ENCODE data around the gene GPR150.
"Not testable (repeated sequence)": the region's sequence is repeated elsewhere in the genome, so short reads cannot be mapped to it uniquely, and the experiment has no call there.

GPR150 gene

GRCh38 chr5:95624368-95624767 is 4.5 kb downstream of the GPR150 start:
- DNase-seq, result no peak

- no peak for DNase-seq
Observed at GRCh38 chr5:95626701-95627100, 6.8 kb downstream of the GPR150 start.

- no peak for DNase-seq
Observed at GRCh38 chr5:95627971-95628810, 8.3 kb downstream of the GPR150 start.

- DNase-seq, result no peak
Observed at GRCh38 chr5:95628933-95629332, 9.0 kb downstream of the GPR150 start.

DNA sequence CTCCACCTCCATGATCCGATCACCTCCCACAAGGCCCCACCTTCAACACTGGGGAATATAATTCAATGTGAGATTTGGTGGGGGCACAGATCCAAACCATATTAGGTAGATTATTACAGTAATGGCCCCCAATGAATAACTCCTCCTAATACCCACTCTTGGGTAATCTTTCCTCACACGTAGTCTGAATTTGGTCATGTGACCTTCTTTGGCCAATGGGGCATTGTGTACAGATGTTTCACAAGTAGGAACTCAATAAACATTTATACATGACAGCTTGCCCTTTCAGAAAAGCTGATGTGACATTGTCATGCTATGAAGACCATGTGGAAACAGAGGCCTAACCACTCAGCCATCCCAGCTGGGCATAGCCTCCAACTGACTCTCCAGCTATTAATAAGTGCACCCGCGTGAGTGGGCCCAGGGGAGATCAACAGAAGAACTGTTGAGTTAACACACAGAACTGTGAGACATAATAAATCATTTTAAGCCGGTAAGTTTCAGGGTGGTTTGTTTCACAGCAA is 10.6 kb downstream of the GPR150 start:
- no peak for DNase-seq

GRCh38 chr5:95631255-95631958 is 11.5 kb downstream of the GPR150 start:
- DNase-seq, result no peak

DNA sequence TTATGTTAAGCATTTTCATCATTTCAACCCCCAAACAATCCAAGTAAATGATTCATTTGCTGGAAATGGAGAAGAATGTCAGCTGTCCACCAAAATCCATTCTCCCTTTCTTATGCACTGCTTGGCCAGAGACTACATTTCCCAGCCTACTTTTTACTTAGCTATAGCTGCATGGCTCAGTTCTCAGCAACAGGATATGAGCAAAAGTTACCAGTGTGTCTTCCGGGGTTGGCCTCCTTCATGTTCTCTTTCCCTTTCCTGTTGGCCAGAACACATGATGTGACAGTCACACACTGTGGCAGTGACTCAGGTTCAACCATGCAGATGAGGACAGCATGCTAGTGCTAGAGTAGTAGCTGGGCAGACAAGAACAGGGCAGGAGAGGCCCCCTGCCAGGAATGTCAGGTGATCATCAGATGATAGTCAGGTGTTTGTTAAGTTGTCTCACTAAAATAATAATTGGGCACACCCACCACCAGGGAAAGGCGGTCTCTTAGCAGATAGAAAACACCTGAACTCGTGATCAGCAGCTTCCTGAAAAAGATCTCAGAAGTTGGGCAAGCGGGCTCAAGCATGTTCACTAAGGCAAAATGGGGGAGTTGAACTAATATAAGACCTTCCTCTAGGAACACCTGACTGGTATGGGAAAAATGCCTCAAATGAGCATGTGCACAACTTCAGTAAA is 12.2 kb downstream of the GPR150 start:
- no peak for DNase-seq

GRCh38 chr5:95632942-95633341 is 13.1 kb downstream of the GPR150 start:
- DNase-seq, result not testable (repeated sequence)

DNA sequence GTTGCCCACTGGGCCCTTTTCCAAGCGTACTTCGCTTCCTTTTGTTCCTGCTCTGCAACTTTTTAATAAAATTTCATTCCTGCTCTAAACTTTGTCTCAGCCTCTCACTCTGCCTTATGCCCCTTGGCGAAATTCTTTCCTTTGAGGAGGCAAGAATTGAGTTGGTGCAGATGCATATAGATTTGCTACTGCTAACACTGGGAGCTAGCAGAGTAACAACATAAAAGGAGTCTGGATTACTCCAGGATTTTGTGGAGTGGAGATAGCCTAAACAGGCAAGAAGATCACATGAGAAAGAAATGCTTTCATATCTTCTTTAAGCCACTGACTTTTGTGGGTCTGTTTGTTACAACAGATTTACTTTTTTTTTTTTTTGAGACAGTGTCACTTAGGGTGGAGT is 13.8 kb downstream of the GPR150 start:
- DNase-seq, result no peak

DNA sequence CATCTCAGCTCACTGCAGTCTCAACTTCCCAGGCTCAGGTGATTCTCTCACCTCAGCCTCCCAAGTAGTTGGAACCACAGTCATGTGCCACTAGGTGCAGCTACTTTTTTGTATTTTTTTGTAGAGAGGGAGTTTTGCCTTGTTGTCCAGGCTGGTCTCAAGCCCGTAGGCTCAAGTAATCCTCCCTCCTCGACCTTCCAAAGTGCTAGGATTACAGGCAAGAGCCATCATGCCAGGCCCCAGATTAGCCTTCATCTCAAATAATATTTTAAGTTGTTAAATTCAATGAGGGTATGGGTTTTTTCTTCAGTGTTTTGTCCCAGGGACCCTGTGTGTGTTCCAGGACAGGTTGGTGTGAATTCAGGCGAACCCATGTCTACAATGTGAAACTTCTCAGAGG is 14.2 kb downstream of the GPR150 start:
- DNase-seq, result no peak

- DNase-seq, result no peak
Observed at GRCh38 chr5:95638632-95639031, 18.7 kb downstream of the GPR150 start.

DNA sequence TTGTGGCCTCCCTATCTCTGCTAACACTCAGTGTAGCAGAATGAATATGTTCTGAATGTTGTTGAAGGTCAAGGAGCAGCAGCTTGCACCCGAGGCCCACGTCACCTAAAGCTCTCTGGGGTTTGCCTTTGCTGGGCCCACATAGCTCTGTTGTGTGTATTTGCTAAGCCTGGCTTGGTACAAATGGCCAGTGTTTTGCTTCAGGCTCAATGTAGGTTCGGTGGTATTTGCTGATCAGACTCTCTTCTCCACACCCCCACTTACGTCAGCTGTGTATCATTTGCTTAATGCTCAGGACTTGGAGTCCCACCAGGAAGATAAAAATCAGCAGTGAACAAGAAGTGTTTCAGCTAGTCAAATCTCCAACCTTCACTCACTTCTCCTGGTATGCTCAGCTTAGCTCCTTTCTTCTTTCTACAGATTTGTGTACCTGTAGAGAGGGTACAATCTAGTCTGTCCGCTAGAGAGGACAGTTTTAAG is 21.9 kb downstream of the GPR150 start:
- no peak for DNase-seq

- no peak for DNase-seq
Observed at GRCh38 chr5:95643152-95643551, 23.3 kb downstream of the GPR150 start.

DNA sequence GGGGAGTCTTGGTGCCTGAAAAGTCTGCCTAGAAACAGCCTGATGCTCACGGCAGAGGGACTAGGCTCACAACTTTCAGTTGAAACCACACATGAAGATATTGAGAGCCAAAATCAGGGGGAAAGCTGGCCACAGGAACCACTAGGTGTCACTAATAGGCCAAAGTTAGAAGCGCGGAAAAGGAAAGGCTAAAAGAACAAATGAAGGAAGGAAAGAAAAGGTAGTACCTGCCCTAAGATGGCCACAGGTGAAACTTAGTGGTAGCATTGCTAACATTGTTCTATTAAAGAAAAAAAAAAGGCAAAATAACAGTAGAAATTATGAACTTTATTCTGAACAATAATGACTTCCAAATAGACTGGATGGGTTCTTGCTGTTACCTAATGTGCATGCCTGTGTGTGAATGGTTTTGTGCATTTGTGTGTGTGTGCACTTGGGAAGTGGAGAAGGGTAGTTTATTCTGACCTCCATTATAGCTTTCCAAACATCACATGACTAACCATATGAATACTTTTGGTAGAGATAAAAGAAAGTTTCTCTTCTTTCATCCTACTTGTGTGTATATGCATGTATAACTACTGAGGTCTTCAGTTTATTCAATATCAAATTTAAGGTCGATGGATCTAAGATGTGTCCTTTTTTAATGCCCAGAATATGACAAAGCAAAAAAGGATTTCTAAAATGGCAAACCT is 24.6 kb downstream of the GPR150 start:
- DNase-seq, result peak; percentile 59

- DNase-seq, result not testable (repeated sequence)
Observed at GRCh38 chr5:95646226-95646568, 26.3 kb downstream of the GPR150 start.

DNA sequence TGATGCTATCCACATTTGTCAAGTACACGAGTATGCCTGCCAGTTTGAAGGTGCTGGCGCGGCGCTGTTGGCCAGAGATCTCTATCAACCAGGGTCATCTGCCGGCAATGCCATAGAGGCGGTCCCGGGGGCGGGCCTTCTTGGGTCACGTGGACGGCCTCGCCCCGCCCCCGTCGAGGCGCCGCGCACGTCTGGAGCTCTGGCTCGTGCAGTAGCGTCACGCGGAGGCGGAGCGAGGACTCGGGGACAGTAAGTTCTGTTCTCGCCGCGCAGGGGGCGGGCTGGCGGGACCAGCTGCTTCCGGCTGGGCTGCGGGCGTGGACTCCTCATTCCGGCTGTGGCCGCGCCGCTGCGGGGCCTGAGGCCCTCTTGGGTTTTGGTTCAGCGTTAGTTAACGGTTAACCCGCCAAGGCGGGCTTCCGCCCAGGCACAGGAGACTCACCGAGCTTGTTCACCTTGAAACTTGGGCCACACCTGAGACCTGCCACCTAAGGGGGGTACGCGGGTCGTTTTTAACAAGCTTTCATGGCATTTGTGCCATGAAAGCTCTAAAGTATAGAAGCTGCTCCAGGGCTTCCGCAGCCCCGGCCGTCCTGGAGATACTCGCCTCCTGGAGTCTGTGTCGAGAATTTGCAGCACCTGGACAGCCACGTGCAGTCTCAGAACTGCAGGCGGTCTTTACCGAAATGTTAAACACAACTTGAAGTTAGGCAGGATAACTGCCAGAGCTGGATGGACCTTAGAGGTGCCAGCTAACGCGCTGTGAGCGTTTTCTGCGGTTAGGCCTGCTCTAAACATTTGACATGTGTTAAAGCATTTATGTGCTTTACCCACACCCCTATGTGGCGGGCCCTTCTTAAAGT is 26.9 kb downstream of the GPR150 start, which contains the start of gene RFESD:
RFESD (plus strand) TSS at position 209 of the 863 bp plus-strand sequence. CDS start 5,495 bp downstream, outside the sequence.
- DNase-seq, result peak; percentile 66

GRCh38 chr5:95647886-95648860 is 28.3 kb downstream of the GPR150 start:
- no peak for DNase-seq

DNA sequence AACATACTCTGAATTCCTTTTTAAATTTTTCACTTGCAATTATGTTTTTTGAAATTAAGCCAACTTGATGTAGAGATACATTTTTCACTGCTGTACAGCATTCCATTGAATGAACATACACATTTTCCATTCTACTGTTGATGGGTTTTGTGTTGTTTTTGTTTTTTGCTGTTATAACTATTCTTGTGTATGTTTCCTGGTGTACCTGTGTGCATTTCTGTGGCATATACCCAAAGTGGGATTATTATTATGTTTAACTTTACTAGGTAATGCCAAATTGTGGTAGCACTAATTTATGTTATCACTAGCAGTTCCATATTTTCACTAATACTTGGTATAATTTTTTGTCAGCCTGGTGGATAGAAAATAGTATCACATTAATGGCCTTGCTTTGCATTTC is 29.4 kb downstream of the GPR150 start:
- DNase-seq, result no peak

- DNase-seq, result no peak
Observed at GRCh38 chr5:95649842-95650620, 30.1 kb downstream of the GPR150 start.

GRCh38 chr5:95652849-95653248 is 33.0 kb downstream of the GPR150 start:
- no peak for DNase-seq
